ENCODE data around the gene MPL.

MPL gene

GRCh38 chr1:43376723-43377235 lies 39.2 kb downstream of the MPL start:
- no peaks in the 10 kb centered on the region for H3K36me3 ChIP-seq (ENCODE audit: insufficient read depth, low read length)
- H3K9me3 ChIP-seq (ENCODE audit: low read depth, low read length): no peaks in the 10 kb centered on the region
- no peak for TF ChIP-seq FOXP2 (optimal IDR thresholded peaks at IDR 0.05; ENCODE audit: control extremely low read depth, extremely low read length, insufficient read depth)
- no peak for TF ChIP-seq POLR2AphosphoS5 (IDR thresholded peaks at IDR 0.05; ENCODE audit: borderline replicate concordance, low read depth, low read length)
- DNase-seq (ENCODE audit: low read depth, low spot score): no peak
- H3K27ac ChIP-seq: no peak overlapping the region
- no peak overlapping the region for H3K9ac ChIP-seq (ENCODE audit: insufficient read length)
- H3K4me3 ChIP-seq: no peak overlapping the region

GRCh38 chr1:43377831-43378230 lies 40.2 kb downstream of the MPL start:
- no peak for DNase-seq (ENCODE audit: low read depth, low spot score)
- Histone ChIP-seq H3K36me3 (ENCODE audit: insufficient read depth, low read length) (peaks cover under 1% of the 10 kb centered on the region; the same call in 1 of the 2 replicates), H3K27ac (no peak overlapping the region), H3K9ac (ENCODE audit: insufficient read length) (no peak overlapping the region), H3K4me3 (no peak overlapping the region), H3K9me3 (ENCODE audit: low read depth, low read length) (no peaks in the 10 kb centered on the region)
- TF ChIP-seq EZH2 (IDR thresholded peaks at IDR 0.05) (no peak), POLR2AphosphoS5 (IDR thresholded peaks at IDR 0.05; ENCODE audit: borderline replicate concordance, low read depth, low read length) (no peak)

- Histone ChIP-seq H3K4me3 (no peak overlapping the region), H3K36me3 (ENCODE audit: insufficient read depth, low read length) (peaks cover 16% of the 10 kb centered on the region; the same call in 1 of the 2 replicates), H3K27ac (no peak overlapping the region), H3K9me3 (ENCODE audit: low read depth, low read length) (no peaks in the 10 kb centered on the region), H3K9ac (ENCODE audit: insufficient read length) (no peak overlapping the region)
- DNase-seq (ENCODE audit: low read depth, low spot score): no peak
- no peak for TF ChIP-seq EZH2 (IDR thresholded peaks at IDR 0.05)
- no peak for TF ChIP-seq POLR2AphosphoS5 (IDR thresholded peaks at IDR 0.05; ENCODE audit: borderline replicate concordance, low read depth, low read length)
- no peak for TF ChIP-seq FOXP2 (optimal IDR thresholded peaks at IDR 0.05; ENCODE audit: control extremely low read depth, extremely low read length, insufficient read depth)
These were observed 41.9 kb downstream of the MPL start for GRCh38 chr1:43379476-43379875.

- Histone ChIP-seq H3K9me3 (ENCODE audit: low read depth, low read length) (no peaks in the 10 kb centered on the region), H3K27ac (no peak overlapping the region), H3K4me3 (no peak overlapping the region), H3K9ac (ENCODE audit: insufficient read length) (no peak overlapping the region), H3K36me3 (ENCODE audit: insufficient read depth, low read length) (peaks cover 38% of the 10 kb centered on the region)
- no peak for DNase-seq (ENCODE audit: low read depth, low spot score)
- TF ChIP-seq POLR2AphosphoS5 (IDR thresholded peaks at IDR 0.05; ENCODE audit: borderline replicate concordance, low read depth, low read length): no peak
- no peak for TF ChIP-seq FOXP2 (optimal IDR thresholded peaks at IDR 0.05; ENCODE audit: control extremely low read depth, extremely low read length, insufficient read depth)
- no peak for TF ChIP-seq EZH2 (IDR thresholded peaks at IDR 0.05)
These were observed 44.0 kb downstream of the MPL start for GRCh38 chr1:43381612-43382011.

- Histone ChIP-seq H3K27ac (no peak overlapping the region), H3K4me3 (no peak overlapping the region), H3K9me3 (ENCODE audit: low read depth, low read length) (no peaks in the 10 kb centered on the region), H3K36me3 (ENCODE audit: insufficient read depth, low read length) (peaks cover 42% of the 10 kb centered on the region), H3K9ac (ENCODE audit: insufficient read length) (no peak overlapping the region)
- TF ChIP-seq FOXP2 (optimal IDR thresholded peaks at IDR 0.05; ENCODE audit: control extremely low read depth, extremely low read length, insufficient read depth) (no peak), EZH2 (IDR thresholded peaks at IDR 0.05) (no peak), POLR2AphosphoS5 (IDR thresholded peaks at IDR 0.05; ENCODE audit: borderline replicate concordance, low read depth, low read length) (no peak)
- DNase-seq (ENCODE audit: low read depth, low spot score): no peak
These were observed 44.6 kb downstream of the MPL start for GRCh38 chr1:43382027-43382779.

GRCh38 chr1:43383449-43383848 lies 45.8 kb downstream of the MPL start:
- no peak overlapping the region for H3K27ac ChIP-seq
- H3K36me3 ChIP-seq (ENCODE audit: insufficient read depth, low read length): peaks cover 42% of the 10 kb centered on the region
- DNase-seq (ENCODE audit: low read depth, low spot score): no peak

GRCh38 chr1:43386676-43387075 lies 49.1 kb downstream of the MPL start:
- DNase-seq (ENCODE audit: low read depth, low spot score): no peak
- no peak overlapping the region for H3K9ac ChIP-seq (ENCODE audit: insufficient read length)
- TF ChIP-seq POLR2AphosphoS5 (IDR thresholded peaks at IDR 0.05; ENCODE audit: borderline replicate concordance, low read depth, low read length): no peak
- TF ChIP-seq EZH2 (IDR thresholded peaks at IDR 0.05): no peak
- no peak for TF ChIP-seq FOXP2 (optimal IDR thresholded peaks at IDR 0.05; ENCODE audit: control extremely low read depth, extremely low read length, insufficient read depth)
- peaks cover 42% of the 10 kb centered on the region for H3K36me3 ChIP-seq (ENCODE audit: insufficient read depth, low read length)
- no peak overlapping the region for H3K4me3 ChIP-seq
- H3K9me3 ChIP-seq (ENCODE audit: low read depth, low read length): no peaks in the 10 kb centered on the region
- no peak overlapping the region for H3K27ac ChIP-seq

More at GRCh38 chr1:43383449-43383848, 45.8 kb downstream of the MPL start:
- no peak for TF ChIP-seq POLR2AphosphoS5 (IDR thresholded peaks at IDR 0.05; ENCODE audit: borderline replicate concordance, low read depth, low read length)
- TF ChIP-seq EZH2 (IDR thresholded peaks at IDR 0.05): no peak
- no peak for TF ChIP-seq FOXP2 (optimal IDR thresholded peaks at IDR 0.05; ENCODE audit: control extremely low read depth, extremely low read length, insufficient read depth)
- H3K4me3 ChIP-seq: no peak overlapping the region
- no peaks in the 10 kb centered on the region for H3K9me3 ChIP-seq (ENCODE audit: low read depth, low read length)
- H3K9ac ChIP-seq (ENCODE audit: insufficient read length): no peak overlapping the region

- Histone ChIP-seq H3K4me3 (no peak overlapping the region), H3K27ac (no peak overlapping the region), H3K9me3 (ENCODE audit: low read depth, low read length) (no peaks in the 10 kb centered on the region), H3K9ac (ENCODE audit: insufficient read length) (no peak overlapping the region), H3K36me3 (ENCODE audit: insufficient read depth, low read length) (peaks cover 39% of the 10 kb centered on the region)
- no peak for DNase-seq (ENCODE audit: low read depth, low spot score)
- TF ChIP-seq FOXP2 (optimal IDR thresholded peaks at IDR 0.05; ENCODE audit: control extremely low read depth, extremely low read length, insufficient read depth) (no peak), EZH2 (IDR thresholded peaks at IDR 0.05) (no peak), POLR2AphosphoS5 (IDR thresholded peaks at IDR 0.05; ENCODE audit: borderline replicate concordance, low read depth, low read length) (no peak)
These were observed 50.5 kb downstream of the MPL start for GRCh38 chr1:43387976-43388599.

All from SK-N-MC (cell line).